HUDEP-2 (cell line): ENCODE data around the gene WNT2B.

Experiments
- DNase-seq, 76 experiments: peaks; one replicate each; lab custom pipeline; 2025; ENCODE audit not compliant: unreplicated experiment in 76 of 76; lab: John Stamatoyannopoulos, UW

The WNT2B gene

GRCh38 chr1:112563341-112563740 lies 54.6 kb downstream of the WNT2B start:
- DNase-seq = no peak

- no peak for DNase-seq
Observed at GRCh38 chr1:112564081-112564480, 55.3 kb downstream of the WNT2B start.

GRCh38 chr1:112565800-112566199 lies 57.0 kb downstream of the WNT2B start:
- DNase-seq = no peak

- peak in 48 of 76 experiments; percentile 1 to 76 (median 23) for DNase-seq
Observed at GRCh38 chr1:112575154-112575804, 66.5 kb downstream of the WNT2B start.

GRCh38 chr1:112576240-112576639 lies 67.5 kb downstream of the WNT2B start:
- no peak for DNase-seq
